GM18951 (cell line): ENCODE results near the gene SESN1.

Experiments
- POLR2A ChIP-seq: IDR thresholded peaks from 4 replicates; pipeline ENCODE4 v1.6.1; 2011; ENCODE audit warnings: mild to moderate bottlenecking; ENCODE audit not compliant: insufficient read length, insufficient read depth; ENCODE audit errors: extremely low read depth
- in situ Hi-C: fragments of 300-500 bp; cut with MboI; formaldehyde crosslinking; loops from one replicate; pipeline ENCODE4 v1.12.0; 2022; ENCODE audit warnings: low sequenced_read_pairs, mixed read lengths, inconsistent platforms; ENCODE audit not compliant: unreplicated experiment

Gene SESN1

DNA sequence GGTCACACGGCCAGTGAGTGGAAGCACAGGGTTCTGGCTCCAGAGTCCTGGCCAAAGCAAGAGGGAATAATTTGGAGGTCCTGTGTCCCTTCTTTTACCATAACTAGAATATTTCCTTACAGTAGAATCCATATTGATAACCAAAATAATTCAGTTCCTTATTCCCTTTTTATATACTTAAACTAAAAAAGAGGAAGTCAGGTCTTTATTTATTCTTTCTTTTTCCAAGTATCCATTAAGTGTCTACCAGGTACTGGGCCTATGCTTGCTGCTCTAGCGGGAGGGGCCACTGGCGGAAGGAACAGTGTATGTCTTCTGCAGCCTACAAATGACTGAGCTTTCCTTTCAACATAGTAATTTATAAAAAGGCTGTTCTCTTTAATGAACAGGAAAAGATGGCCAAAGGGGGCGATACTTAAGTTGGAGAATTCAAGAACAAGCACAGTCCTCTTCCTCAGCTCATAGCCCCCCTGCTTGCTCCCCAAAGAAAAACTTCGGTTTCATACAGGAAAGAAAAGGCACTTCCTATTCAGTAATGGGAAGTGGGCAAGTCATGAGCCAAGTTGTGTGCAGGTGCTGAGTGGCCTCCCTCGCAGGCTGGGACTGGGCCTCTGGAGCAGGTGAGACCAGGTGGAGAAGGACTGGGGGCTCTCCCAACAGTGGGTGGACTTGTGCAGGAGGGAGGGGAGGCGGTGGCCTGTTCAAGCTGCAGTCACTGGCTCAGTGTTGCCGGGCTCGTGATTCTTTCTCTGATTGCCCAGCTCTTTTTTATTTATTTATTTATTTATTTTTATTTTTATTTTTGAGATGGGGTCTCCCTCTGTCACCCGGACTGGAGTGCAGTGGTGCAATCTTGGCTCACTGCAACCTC lies 135.5 kb downstream of the SESN1 start:
- in situ Hi-C loops, result no loop called here
- no peak for TF ChIP-seq POLR2A

DNA sequence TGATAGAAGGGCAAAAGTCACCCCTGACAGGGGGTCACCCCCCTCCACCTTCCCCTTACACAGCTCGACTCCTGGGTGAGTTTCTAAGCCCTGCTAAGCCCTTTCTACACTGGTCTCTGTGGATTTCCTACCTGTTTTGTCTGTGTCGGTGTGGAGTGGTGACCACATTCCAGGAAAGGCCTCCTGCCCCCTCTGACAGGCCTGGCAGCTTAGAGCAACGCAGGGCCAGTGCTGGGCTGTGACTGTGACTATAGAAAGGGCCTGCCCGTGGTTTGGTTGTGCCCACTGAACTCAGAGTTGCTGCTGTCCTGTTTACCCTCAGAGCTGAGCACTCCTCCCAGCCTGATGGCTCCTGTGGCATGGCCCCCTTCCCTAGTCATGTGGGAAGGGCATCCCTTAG lies 137.4 kb downstream of the SESN1 start:
- in situ Hi-C loops, result no loop called here
- no peak for TF ChIP-seq POLR2A

DNA sequence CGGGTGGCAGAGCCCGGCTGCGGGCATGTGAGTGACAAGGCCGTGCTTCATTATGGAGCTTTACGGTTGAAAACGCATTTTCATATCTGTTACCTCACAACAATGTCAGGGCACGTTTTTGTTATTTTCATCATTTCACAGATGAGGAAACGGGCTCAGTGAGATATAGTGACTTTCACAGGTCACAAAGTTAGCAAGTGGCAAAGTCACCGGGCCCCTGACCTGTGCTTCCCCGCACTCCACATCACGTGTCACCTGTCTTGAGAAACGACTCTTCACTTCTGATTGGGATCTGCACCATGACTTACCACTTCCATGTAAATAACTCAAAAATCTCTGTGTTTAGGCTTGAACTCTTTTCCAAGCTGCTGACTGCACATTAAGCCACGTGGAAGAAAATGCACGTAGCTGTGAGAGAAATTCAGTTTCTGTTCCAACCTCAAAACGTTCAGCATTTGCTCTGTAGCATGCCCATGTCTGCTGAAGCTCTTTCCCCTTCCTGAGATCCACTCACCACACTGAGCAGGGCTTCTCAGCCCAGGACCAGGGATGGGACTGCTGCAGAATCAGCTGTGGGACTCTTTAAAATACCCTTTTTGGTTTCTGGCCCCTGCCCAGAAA lies 139.2 kb downstream of the SESN1 start:
- no peak for TF ChIP-seq POLR2A
- in situ Hi-C loops, result no loop called here

DNA sequence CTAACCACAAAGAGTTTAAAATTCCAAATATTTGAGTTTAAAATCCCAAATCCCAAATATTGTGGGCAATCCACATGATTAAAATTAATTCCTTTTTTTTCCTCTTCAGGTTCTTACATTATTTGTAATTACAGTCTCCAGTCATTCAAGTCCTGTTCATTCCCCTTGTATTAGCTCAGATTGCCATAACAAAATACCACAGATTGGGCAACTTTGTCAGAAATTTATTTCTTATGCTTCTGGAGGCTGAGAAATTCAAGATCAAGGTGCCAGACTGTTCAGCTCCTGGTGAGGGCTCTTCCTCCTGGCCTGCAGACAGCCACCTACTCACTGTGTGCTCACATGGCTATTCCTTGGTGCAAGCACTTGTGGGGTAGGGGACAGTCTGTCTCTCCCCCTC lies 141.0 kb downstream of the SESN1 start:
- in situ Hi-C loops, result no loop called here

DNA sequence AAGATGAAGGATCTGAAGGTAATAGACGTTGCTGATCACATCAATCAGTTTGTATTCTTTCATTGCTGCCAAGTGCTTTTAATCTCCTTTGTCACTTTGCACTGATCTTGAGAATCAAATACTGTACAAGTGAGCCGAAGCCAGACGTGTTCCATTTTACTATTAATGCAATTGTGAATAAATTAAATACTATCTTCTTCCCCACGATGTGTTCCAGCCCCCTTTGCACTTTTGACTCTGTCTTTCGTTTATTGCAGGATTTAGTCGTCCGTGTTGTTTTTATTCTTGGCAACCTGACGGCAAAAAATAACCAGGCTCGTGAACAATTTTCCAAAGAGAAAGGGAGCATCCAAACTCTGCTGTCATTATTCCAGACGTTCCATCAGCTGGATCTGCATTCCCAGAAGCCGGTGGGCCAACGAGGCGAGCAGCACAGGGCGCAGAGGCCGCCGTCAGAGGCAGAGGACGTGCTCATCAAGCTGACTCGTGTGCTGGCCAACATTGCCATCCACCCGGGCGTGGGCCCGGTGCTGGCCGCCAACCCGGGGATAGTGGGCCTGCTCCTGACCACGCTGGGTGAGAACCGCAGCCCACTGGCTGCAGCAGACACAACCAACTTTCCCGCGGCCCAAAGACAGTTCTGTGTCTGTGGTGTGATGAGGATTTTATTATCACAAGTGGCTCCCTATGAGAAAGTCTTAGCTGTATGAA lies 141.7 kb downstream of the SESN1 start:
- in situ Hi-C loops, result no loop called here
- TF ChIP-seq POLR2A, result no peak

More for the DNA sequence above, 141.0 kb downstream of the SESN1 start:
- no peak for TF ChIP-seq POLR2A

DNA sequence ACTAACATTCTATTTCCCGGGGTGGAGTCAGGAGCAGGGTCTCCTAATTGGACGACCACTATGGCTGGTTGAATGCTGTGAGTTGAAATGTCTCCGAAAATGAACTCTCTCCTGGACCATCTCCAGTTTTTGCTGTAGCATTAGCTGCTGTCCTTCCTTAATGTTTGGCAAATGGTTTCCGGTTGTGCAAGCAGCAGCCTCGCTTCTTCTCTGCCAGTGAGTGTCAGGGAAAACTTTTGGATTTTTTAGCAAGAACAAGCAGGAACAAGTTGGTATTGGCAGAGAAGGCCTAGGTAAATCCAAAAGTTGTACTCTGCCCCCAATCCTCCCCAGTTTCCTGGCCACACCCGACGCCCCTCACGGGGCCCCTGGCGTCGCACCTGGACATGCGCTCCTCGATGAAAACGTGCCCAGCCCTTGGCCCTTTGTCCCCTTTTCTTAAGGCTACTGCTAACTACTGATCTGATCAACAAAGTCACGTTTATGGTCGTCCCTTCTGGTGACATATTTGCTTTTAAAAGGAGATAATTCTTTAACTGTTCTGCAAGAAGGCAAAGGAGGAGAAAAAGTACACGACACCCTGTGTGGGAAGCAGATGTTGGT lies 143.2 kb downstream of the SESN1 start:
- no peak for TF ChIP-seq POLR2A

DNA sequence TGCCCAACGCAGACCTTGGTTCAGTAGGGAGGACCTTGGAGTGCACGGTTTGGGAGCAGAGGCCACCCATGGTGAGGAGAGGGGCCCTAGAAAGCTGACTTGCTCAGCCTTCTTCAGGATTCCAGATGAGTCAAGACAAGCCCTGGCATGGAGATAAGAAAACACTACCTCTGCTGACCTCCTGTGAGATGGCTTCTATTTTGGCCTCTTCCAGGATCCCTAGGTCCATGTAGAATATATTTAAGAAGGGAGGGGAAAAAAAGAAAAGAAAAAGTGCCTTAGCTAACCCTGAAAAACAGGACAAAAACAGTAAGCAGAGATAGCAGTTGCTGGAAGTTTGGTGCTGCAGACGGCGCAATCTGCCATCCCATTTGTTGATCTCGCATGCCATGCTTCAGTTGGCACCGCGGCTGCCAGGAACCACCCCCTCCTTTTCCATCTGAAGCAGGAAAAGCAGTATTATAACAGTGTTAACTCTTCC lies 146.4 kb downstream of the SESN1 start:
- in situ Hi-C loops, result no loop called here
- TF ChIP-seq POLR2A, result no peak

More for the DNA sequence above, 143.2 kb downstream of the SESN1 start:
- in situ Hi-C loops, result no loop called here

DNA sequence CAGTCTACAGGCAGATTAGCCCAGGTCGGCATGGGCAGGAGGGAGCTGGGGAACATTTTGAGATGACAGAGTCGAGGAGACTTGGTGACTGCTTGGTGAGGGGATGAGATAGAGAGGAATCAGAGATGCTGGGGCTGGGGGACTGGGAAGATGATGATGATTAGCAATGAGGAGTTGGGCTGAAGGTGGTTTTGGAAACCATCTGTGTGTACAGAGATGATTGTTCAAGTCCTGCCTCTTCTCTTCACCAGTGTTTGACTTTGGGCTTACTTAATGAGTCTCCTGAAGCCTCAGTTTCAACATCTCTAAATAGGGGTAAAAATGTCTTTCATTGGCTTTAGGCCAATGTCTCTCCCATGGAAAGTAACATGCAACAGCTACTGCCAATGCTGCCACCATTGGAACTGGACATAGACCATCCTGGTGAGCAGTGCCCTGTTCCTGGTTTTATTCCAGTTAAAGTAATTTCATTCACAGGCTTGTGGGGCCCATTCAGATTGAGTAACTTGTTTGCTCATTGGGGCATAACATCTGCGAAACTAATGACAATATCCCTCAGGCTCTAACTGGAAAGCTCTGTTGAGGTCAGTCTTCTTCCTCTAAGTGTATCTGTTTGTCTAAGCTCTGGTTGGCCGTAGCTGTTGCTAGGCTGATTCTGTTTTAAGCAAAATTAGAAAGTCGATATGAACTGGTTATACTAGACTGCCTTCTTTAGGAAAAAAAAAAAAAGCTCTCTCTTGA lies 147.4 kb downstream of the SESN1 start:
- in situ Hi-C loops, result no loop called here
- no peak for TF ChIP-seq POLR2A

DNA sequence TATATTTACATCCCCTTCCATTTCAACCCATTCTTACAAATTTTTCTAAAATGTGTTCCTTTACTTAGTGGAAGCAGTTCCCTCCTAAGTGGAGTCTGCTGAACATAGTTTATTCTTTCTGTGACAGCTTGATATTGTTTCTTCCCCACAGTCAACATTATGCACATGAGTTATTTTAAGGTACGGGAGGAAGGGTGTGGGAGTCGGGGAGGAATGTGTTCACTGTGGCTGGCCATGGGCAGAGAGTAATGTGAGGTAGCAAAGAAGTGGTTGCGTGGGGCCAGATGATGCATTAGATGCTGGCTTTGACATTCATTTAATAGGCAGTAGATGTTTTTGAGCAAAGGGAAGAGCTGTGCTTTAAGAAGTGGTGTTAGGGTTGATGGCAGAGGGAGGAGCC lies 148.0 kb downstream of the SESN1 start:
- in situ Hi-C loops, result no loop called here
- TF ChIP-seq POLR2A, result no peak

DNA sequence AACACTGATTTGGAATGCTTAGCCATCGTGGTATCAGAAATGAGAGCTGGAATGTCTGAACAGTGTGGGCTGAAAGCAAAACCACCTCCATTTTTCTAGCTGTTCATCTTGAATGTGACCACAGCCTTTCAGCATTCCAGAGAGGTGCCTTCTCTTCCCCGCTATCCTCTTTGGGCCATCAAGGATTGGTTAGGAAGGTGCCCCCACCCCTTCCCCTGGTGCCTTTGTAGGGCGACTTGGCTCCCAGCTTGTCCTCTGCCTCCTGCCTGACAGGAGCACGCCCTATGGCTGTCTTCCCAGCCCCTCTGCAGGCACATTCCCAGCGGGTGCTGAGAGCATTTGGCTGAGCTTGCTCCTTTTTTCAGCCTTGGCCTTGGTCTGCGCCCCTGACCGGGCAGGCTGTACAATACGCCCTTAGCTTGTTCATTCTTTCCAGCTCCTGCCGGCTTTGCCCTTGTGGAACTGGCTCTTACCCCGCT lies 148.9 kb downstream of the SESN1 start:
- in situ Hi-C loops, result no loop called here
- no peak for TF ChIP-seq POLR2A

DNA sequence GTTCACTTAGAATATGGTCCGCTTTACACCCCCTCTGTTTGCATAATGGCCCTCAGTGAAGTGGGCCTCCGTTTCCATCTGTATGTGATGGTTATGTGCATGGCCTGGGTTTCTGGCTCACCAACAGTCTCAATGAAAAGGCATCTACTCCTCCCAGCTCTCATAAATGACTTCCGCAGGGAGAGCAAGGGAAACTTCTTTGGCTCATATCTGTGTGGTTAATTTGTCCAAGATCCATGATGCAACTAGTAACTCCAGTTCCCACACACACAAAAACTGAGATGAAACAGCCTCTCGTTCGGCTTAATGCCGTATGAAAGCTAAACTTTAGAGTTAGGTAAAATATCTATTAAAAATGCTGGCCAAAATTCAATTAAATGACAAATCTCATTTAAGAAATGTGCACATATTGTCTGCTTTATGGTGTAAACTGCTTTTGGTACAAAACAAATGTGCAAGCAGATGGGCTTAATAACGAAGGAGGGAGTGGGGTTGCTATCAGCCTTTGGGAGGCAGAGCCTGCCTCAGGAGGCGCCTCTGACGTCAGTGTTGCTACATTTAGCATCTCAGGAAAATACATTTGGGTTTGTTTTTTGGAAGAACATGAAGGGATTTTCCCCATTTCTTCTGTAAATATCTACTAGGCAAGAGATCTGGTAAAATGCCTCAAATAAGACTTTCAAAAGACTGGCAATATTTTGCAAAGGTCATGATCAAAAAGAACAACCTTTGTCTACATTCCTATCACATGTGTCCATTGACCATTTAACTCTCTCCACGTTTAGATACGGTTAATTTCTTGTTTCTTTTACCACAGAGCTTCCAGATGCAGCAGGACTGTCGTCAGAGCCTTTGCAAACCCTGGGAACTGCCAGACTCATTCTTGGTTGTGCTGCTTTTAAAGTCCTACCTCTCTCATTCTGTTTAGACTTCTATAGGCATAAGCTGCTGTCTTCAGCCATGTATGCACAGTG lies 149.7 kb downstream of the SESN1 start:
- no peak for TF ChIP-seq POLR2A
- in situ Hi-C loops, result no loop called here
